ENCODE results near the gene TRIM40.

The TRIM40 gene

DNA sequence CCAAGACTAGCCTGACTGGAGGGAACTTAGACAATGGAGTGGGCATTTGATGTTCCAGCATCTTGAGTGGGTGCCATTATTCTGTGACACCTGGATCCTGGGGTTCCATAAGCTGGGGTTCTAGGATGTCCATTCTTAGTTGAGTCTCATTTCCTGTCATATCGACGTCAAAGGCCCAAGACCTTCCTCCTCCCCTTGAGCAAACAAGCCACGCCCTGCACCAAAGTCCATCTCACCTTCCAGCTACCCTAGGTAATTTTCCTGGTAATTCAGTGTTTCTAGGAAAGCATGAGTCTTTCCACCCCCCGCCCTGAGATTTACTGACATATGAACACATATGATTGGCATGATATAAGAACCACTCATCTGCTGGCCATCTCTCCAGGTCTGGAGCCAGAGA is at the start of gene TRIM40:
Gene TRIM40 (plus strand): TSS at position 384 of the 400 bp plus-strand sequence. CDS start 897 bp downstream, outside the sequence.
- ChIA-PET CTCF (interaction anchor here (1.3 to 10.1 kb wide), 3 partner anchors 12 to 31 kb away, joined by 3 to 313 read pairs (median 4); no protein-coding TSS in a partner anchor), POLR2A (no interaction called here)
- TF ChIP-seq, protein P1, sequence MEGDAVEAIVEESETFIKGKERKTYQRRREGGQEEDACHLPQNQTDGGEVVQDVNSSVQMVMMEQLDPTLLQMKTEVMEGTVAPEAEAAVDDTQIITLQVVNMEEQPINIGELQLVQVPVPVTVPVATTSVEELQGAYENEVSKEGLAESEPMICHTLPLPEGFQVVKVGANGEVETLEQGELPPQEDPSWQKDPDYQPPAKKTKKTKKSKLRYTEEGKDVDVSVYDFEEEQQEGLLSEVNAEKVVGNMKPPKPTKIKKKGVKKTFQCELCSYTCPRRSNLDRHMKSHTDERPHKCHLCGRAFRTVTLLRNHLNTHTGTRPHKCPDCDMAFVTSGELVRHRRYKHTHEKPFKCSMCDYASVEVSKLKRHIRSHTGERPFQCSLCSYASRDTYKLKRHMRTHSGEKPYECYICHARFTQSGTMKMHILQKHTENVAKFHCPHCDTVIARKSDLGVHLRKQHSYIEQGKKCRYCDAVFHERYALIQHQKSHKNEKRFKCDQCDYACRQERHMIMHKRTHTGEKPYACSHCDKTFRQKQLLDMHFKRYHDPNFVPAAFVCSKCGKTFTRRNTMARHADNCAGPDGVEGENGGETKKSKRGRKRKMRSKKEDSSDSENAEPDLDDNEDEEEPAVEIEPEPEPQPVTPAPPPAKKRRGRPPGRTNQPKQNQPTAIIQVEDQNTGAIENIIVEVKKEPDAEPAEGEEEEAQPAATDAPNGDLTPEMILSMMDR (IDR thresholded peaks at IDR 0.05; ENCODE audit: control extremely low read depth, extremely low read depth, low read depth, missing control alignments): no peak
- no peak for DNase-seq (ENCODE audit: extremely low spot score)

DNA sequence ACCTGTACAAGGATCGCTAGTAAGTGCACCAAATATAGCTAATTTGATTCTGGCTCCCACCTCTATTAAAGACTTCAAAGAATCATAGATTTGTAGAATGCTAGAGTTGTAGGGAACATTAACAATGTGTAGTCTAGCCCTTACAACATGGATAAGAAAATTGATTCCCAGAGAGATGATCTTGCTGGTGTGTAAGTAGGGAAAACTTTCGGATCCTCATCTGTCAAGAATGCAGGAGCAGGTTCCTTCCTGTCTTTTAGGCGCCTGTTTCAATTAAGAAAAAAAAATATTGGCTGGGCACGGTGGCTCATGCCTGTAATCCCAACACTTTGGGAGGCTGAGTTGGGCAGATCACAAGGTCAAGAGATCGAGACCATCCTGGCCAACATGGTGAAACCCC is 48.1 kb upstream of the TRIM40 start:
- no peak for DNase-seq (ENCODE audit: extremely low spot score)
- POLR2A ChIA-PET: interaction anchor here (0.6 kb wide), 2 partner anchors 10 to 104 kb away, joined by 3 to 7 read pairs; no protein-coding TSS in a partner anchor
- CTCF ChIA-PET: interaction anchor here (2.1 to 9.1 kb wide), 3 partner anchors 10 to 43 kb away, joined by 7 to 58 read pairs (median 11); no protein-coding TSS in a partner anchor
- TF ChIP-seq, protein P1 (IDR thresholded peaks at IDR 0.05; ENCODE audit: control extremely low read depth, extremely low read depth, low read depth, missing control alignments): no peak

DNA sequence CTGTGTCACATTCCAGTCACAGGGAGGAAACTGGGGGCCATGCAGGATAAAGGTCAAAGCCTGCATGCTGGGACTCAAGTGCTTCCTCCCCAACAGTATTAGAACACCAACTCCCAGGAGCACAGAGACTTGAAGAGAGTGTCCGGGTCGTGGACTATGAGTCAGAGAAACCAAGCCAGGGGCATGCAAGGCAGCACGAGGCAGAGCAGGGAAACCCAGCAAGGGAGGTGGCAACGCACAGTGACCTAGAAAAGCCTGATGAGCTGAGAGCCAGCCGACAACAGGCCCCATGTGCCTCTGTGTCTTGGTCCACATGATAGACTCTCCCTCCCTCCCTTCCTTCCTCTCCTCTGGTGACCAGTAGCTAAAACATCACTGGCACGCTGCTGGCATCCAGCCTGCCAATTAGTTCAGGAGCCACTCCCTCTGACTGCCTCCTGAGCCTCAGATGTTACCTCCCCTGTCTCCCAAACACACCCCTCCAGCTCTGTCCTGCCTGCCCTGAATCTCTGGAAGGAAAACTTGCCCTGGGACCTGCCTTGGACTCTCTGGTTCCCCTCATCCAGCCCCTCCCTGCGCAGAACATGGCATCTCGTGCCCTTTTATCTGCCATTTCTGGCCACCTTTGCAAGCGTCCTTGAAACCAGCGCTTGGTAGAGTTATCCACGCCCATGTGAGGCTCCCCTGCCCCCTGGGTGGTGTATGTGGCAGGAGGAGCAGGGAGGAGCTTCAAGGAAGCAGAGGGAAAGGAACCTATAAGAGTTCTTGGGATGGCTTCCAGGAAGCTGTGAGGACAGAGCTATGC is 44.2 kb upstream of the TRIM40 start:
- POLR2A ChIA-PET: no interaction called here

DNA sequence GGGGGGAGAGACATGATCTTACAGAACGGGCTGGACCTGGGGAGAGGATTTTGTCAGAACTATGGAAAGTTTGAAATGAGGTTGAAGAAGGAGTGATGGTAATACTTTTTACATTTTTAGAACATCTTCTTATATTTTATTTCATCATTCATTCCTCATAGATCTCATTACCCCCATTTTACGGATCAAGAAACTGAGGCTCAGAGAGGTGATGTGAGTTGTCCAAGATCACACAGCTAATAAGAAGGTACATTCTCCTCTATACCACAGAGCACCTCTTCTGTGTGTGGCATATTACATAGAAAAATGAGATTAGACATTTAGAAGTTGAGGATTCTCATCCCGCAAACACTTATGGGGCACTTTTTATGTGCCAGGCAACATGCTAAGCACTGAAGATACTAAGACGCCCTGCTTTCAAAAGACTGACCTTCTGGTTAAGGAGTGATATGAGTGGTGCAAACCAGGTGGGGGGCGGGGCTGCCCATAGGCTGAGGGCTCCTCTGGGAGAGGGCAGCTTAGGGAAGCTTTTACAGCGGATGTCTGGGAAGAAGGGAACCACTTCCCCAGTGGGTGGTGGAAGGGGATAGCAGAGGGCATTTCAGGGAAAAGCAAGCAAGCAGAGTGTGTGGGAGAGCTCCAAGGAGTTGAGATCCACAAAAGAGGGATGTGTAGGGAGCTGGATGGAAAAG is 42.9 kb upstream of the TRIM40 start:
- POLR2A ChIA-PET: no interaction called here
- CTCF ChIA-PET: interaction anchor here (1.6 to 9.1 kb wide), 3 partner anchors 11 to 39 kb away, joined by 8 to 58 read pairs (median 11); no protein-coding TSS in a partner anchor
- no peak for DNase-seq (ENCODE audit: extremely low spot score)
- TF ChIP-seq, protein P1 (IDR thresholded peaks at IDR 0.05; ENCODE audit: control extremely low read depth, extremely low read depth, low read depth, missing control alignments): no peak

More for the DNA sequence above, 44.2 kb upstream of the TRIM40 start:
- CTCF ChIA-PET: interaction anchor here (1.6 to 9.1 kb wide), 3 partner anchors 10 to 40 kb away, joined by 7 to 58 read pairs (median 8); no protein-coding TSS in a partner anchor
- no peak for DNase-seq (ENCODE audit: extremely low spot score)
- TF ChIP-seq, protein P1 (IDR thresholded peaks at IDR 0.05; ENCODE audit: control extremely low read depth, extremely low read depth, low read depth, missing control alignments): no peak

DNA sequence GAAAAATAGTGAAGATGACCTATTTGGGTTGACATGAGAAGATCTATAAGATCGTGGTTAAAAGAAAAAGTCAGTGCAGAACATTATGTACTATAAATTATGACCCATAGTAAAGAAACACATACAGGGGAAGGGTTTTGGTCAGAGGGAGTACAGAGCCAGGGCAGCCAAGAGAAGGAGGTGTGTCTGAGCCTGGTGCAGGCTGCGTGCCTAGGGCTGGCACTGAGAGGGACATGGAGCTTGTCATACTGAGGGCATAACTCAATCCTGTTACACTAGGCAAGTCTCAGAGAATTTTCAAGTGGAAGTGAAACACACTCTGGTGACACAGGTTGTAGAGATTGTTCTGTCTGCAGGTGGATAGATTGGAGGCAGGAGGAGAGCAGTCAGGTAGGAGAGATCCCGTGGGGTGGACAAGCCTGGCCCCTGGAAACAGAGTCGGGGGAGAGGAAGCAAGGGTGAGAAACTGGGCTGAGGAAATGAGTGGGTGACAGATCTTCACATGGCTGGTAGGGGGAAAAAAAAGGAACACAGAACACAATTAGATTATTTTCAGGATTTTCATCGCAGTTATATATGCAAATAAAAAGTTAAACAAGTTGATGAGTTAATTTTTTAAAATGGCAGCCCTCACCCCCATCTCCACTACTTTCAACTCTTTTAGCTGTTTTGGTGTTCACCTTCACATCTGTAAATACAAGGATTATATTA is 41.8 kb upstream of the TRIM40 start:
- DNase-seq (ENCODE audit: extremely low spot score): no peak
- POLR2A ChIA-PET: no interaction called here
- CTCF ChIA-PET: interaction anchor here (1.1 to 9.1 kb wide), 3 partner anchors 10 to 39 kb away, joined by 3 to 58 read pairs (median 11); no protein-coding TSS in a partner anchor
- TF ChIP-seq, protein P1 (IDR thresholded peaks at IDR 0.05; ENCODE audit: control extremely low read depth, extremely low read depth, low read depth, missing control alignments): no peak

GRCh38 chr6:30096829-30097228 is 39.1 kb upstream of the TRIM40 start:
- TF ChIP-seq, protein P1 (IDR thresholded peaks at IDR 0.05; ENCODE audit: control extremely low read depth, extremely low read depth, low read depth, missing control alignments): no peak
- DNase-seq (ENCODE audit: extremely low spot score): no peak
- ChIA-PET POLR2A (no interaction called here), CTCF (interaction anchor here (4.4 kb wide), 1 partner anchor 35 kb away, joined by 19 read pairs; no protein-coding TSS in a partner anchor)
